ENCODE measurements around the gene RNF215. TPM values are rescaled to one million over a fixed set of nuclear protein-coding genes. Genes with fewer than 3 reads are reported as not detected.

The RNF215 gene
- total RNA-seq, 1 donor from 2014 or later, result 11.9 TPM

DNA sequence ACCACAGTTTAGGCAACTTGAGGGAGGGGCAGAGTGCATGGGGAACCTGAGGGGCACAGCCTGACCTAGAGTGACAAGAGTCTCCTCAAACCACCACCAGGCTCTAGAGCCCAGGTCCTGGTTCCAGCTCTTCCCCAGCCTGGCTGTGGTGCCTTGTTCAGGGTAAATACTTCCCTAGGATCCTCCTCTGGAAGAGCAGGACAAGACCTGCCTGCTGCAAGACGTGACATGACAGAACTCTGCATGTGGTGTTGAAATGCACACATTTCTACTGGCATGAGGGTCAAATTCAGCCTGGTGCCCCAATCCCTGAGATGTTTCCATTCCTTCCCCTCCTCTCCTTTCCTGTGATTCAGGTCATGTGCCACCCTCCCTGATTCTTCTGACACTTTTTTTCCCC, 12.9 kb upstream of the RNF215 start:
- H3K9ac ChIP-seq, result no peak overlapping the region
- Mint-ChIP-seq H3K27ac (no peak overlapping the region), H3K4me3 (no peak overlapping the region), H3K36me3 (peaks cover 6% of the 10 kb centered on the region), H3K4me1 (peaks cover 42% of the 10 kb centered on the region), H3K9me3 (no peaks in the 10 kb centered on the region), H3K27me3 (ENCODE audit: insufficient read depth, low read depth) (peaks cover 2% of the 10 kb centered on the region)
- no peaks in the 10 kb centered on the region for H3K9me3 ChIP-seq (ENCODE audit: low read depth)
- H4K20me1 ChIP-seq (ENCODE audit: low read depth), result no peaks in the 10 kb centered on the region
- TF ChIP-seq, protein P1, sequence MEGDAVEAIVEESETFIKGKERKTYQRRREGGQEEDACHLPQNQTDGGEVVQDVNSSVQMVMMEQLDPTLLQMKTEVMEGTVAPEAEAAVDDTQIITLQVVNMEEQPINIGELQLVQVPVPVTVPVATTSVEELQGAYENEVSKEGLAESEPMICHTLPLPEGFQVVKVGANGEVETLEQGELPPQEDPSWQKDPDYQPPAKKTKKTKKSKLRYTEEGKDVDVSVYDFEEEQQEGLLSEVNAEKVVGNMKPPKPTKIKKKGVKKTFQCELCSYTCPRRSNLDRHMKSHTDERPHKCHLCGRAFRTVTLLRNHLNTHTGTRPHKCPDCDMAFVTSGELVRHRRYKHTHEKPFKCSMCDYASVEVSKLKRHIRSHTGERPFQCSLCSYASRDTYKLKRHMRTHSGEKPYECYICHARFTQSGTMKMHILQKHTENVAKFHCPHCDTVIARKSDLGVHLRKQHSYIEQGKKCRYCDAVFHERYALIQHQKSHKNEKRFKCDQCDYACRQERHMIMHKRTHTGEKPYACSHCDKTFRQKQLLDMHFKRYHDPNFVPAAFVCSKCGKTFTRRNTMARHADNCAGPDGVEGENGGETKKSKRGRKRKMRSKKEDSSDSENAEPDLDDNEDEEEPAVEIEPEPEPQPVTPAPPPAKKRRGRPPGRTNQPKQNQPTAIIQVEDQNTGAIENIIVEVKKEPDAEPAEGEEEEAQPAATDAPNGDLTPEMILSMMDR (IDR thresholded peaks at IDR 0.05), result no peak
- TF ChIP-seq EZH2phosphoT487 (IDR thresholded peaks at IDR 0.05) (no peak), EZH2 (IDR thresholded peaks at IDR 0.05) (no peak)
- no peaks in the 10 kb centered on the region for H3K79me2 ChIP-seq (ENCODE audit: low read depth)
- no peak overlapping the region for H2AFZ ChIP-seq (replicated peaks)
- no peak overlapping the region for H3K4me3 ChIP-seq
- peaks cover 22% of the 10 kb centered on the region for H3K4me1 ChIP-seq
- no peak overlapping the region for H3K27ac ChIP-seq
- peaks cover 41% of the 10 kb centered on the region for H3K27me3 ChIP-seq
- H3F3A ChIP-seq (ENCODE audit: low read depth), result peaks cover 20% of the 10 kb centered on the region
- no peak for DNase-seq (ENCODE audit: low spot score)
- H3K36me3 ChIP-seq, result no peaks in the 10 kb centered on the region
- no peak overlapping the region for H3K4me2 ChIP-seq

GRCh38 chr22:30399718-30400117, 12.5 kb upstream of the RNF215 start:
- Histone ChIP-seq H3K27ac (no peak overlapping the region), H3K36me3 (no peaks in the 10 kb centered on the region), H3K27me3 (peaks cover 43% of the 10 kb centered on the region), H2AFZ (replicated peaks) (no peak overlapping the region), H3K9me3 (ENCODE audit: low read depth) (no peaks in the 10 kb centered on the region), H4K20me1 (ENCODE audit: low read depth) (no peaks in the 10 kb centered on the region), H3K4me1 (peaks cover 22% of the 10 kb centered on the region), H3K79me2 (ENCODE audit: low read depth) (no peaks in the 10 kb centered on the region), H3K4me2 (no peak overlapping the region), H3K9ac (no peak overlapping the region), H3F3A (ENCODE audit: low read depth) (peaks cover 20% of the 10 kb centered on the region), H3K4me3 (no peak overlapping the region)
- H3K4me3 Mint-ChIP-seq, result no peak overlapping the region
- H3K9me3 Mint-ChIP-seq, result no peaks in the 10 kb centered on the region
- peaks cover 2% of the 10 kb centered on the region for H3K27me3 Mint-ChIP-seq (ENCODE audit: insufficient read depth, low read depth)
- peaks cover 3% of the 10 kb centered on the region for H3K36me3 Mint-ChIP-seq
- DNase-seq (ENCODE audit: low spot score), result no peak
- no peak overlapping the region for H3K27ac Mint-ChIP-seq
- TF ChIP-seq EZH2 (IDR thresholded peaks at IDR 0.05) (no peak), EZH2phosphoT487 (IDR thresholded peaks at IDR 0.05) (no peak)
- TF ChIP-seq, protein P1 (IDR thresholded peaks at IDR 0.05), result no peak
- peaks cover 40% of the 10 kb centered on the region for H3K4me1 Mint-ChIP-seq

DNA sequence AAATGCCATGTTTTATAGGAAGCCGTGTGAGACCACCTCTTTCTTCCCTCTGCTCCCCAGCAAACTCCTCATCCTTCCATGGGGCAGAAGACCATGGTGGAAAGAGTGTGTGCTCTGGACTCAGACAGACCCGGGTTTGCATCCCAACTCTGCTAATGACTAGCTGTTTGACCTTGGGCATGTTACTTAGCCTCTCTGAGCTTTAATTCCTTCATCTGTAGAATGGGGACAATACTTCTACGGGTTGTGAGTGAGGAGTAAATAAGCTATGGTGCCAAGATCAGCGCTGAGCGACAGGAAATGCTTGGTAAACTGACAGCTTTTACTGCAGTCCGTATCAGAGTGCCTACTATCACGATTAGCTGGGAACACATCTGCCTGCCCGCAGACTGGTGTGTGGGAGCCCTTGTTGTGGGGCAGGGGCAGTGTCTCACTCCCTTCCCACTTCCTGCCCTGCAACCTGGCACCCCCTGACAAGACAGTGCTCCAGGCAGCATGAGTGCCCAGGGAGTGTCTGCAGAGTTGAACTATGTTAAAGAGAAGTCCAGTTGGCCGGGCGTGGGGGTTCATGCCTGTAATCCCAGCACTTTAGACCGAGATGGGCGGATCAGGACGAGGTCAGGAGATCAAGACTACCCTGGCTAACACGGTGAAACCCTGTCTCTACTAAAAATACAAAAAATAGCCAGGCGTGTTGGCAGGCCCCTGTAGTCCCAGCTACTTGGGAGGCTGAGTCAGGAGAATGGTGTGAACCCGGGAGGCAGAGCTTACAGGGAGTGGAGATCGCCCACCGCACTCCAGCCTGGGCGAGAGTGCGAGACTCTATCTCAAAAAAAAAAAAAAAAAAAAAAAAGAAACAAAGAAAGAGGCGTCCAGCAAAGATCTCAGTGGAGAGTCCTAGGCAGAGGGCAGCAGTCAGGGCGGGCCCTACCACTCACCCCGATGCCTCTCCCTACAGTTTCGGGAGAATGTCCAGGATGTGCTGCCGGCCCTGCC, 11.8 kb upstream of the RNF215 start:
- H3K36me3 ChIP-seq, result no peaks in the 10 kb centered on the region
- no peak for DNase-seq (ENCODE audit: low spot score)
- TF ChIP-seq EZH2 (IDR thresholded peaks at IDR 0.05) (no peak), EZH2phosphoT487 (IDR thresholded peaks at IDR 0.05) (no peak)
- TF ChIP-seq, protein P1 (IDR thresholded peaks at IDR 0.05), result no peak
- peak overlapping the region; percentile 89 for H3K4me3 Mint-ChIP-seq
- H2AFZ ChIP-seq (replicated peaks), result no peak overlapping the region
- peaks cover 20% of the 10 kb centered on the region for H3F3A ChIP-seq (ENCODE audit: low read depth)
- no peaks in the 10 kb centered on the region for H4K20me1 ChIP-seq (ENCODE audit: low read depth)
- H3K4me2 ChIP-seq, result peak overlapping the region; percentile 94
- H3K27me3 Mint-ChIP-seq (ENCODE audit: insufficient read depth, low read depth), result peaks cover 2% of the 10 kb centered on the region
- peaks cover 43% of the 10 kb centered on the region for H3K27me3 ChIP-seq
- H3K79me2 ChIP-seq (ENCODE audit: low read depth), result no peaks in the 10 kb centered on the region
- no peak overlapping the region for H3K27ac ChIP-seq
- H3K9me3 Mint-ChIP-seq, result no peaks in the 10 kb centered on the region
- peaks cover 22% of the 10 kb centered on the region for H3K4me1 ChIP-seq
- no peak overlapping the region for H3K4me3 ChIP-seq
- H3K27ac Mint-ChIP-seq, result no peak overlapping the region
- no peaks in the 10 kb centered on the region for H3K9me3 ChIP-seq (ENCODE audit: low read depth)
- no peaks in the 10 kb centered on the region for H3K36me3 Mint-ChIP-seq
- H3K4me1 Mint-ChIP-seq, result peaks cover 42% of the 10 kb centered on the region
- no peak overlapping the region for H3K9ac ChIP-seq

All from neural progenitor cell (in vitro differentiated cells).